SH-SY5Y (cell line): Measurements from ENCODE around the gene FBXW11.

Experiments
- GATA2 ChIP-seq: IDR thresholded peaks from 2 replicates; pipeline ENCODE4 v1.6.1; 2011; ENCODE audit warnings: mild to moderate bottlenecking, low read depth, low read length
- GATA3 ChIP-seq: IDR thresholded peaks from 2 replicates; pipeline ENCODE4 v1.6.1; 2011; ENCODE audit warnings: low read depth, mild to moderate bottlenecking, low read length, moderate library complexity

DNA sequence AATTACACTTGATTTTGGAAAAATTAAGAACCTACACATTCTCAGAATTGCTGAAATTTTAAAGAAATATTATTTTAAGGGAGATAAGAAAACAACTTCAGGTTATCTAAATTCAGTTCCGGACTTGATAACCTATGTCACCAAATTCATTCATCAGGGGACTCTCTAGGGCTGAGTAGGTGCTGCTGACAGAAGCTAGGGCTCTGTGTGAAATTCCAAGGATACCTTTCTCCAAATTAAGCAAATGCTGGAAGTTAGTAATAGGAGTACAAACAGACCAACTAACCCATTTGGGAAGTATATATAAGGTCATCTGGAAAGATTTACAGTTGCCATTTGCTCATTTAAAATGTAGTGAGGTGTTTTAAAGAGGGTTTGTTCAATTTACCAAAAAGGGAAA lies 136.5 kb downstream of the FBXW11 start:
- no peak for TF ChIP-seq GATA3
- no peak for TF ChIP-seq GATA2
